OCI-LY7 (cell line): ENCODE results near the gene SASH1.

Source experiments
- EZH2phosphoT487 ChIP-seq: fragments of 200-600 bp; sonication (generic); IDR thresholded peaks from 2 replicates; pipeline ENCODE4 v1.6.1; 2018; ENCODE audit warnings: low read depth, borderline replicate concordance, mild to moderate bottlenecking, mixed run types, antibody characterized with exemption, low read length, moderate library complexity, mixed read lengths
- TF ChIP-seq, protein P1 (sequence below): fragments of 200-600 bp; sonication (generic); conservative IDR thresholded peaks from 2 replicates; pipeline ENCODE4 v1.5.1; 2014; ENCODE audit warnings: mild to moderate bottlenecking, antibody characterized with exemption, low read length, moderate library complexity, mixed read lengths

DNA sequence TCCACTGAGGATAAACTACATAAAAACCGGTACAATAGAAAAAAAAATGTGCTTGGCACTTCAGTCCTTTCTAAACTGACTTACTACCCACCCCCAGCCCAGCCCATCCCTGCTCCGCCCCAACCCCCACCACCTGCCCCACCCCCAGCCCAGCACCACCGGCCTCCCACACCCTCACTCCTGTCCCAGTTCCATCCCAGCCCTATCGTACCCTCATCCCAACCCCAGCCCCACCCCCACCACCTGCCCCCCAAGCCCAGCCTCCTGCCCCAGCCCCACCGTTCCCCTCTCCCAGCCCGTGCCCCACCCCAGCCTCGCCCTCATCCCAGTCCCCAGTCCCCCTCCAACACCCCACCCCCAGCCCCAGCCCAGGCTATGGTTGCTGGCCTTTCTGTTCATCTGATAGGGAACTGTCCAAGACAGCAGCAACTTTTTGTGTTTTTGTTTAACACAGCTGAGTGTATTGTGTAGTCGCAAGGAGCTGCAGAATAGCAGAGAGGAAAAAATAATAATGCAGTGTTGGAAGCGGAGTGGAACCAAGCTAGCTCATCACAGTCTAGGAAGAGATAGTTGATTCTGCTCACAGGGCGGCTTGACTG lies 61.9 kb downstream of the SASH1 start:
- TF ChIP-seq, protein P1, sequence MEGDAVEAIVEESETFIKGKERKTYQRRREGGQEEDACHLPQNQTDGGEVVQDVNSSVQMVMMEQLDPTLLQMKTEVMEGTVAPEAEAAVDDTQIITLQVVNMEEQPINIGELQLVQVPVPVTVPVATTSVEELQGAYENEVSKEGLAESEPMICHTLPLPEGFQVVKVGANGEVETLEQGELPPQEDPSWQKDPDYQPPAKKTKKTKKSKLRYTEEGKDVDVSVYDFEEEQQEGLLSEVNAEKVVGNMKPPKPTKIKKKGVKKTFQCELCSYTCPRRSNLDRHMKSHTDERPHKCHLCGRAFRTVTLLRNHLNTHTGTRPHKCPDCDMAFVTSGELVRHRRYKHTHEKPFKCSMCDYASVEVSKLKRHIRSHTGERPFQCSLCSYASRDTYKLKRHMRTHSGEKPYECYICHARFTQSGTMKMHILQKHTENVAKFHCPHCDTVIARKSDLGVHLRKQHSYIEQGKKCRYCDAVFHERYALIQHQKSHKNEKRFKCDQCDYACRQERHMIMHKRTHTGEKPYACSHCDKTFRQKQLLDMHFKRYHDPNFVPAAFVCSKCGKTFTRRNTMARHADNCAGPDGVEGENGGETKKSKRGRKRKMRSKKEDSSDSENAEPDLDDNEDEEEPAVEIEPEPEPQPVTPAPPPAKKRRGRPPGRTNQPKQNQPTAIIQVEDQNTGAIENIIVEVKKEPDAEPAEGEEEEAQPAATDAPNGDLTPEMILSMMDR = no peak
- no peak for TF ChIP-seq EZH2phosphoT487
